HG02588 (cell line): ENCODE data around the gene NKD1.

Experiments
- ATAC-seq: cut with Tn5 transposase; IDR thresholded peaks from one replicate; pipeline ENCODE4 v1.9.1; 2021; ENCODE audit warnings: mild to moderate bottlenecking, moderate library complexity; ENCODE audit not compliant: unreplicated experiment

NKD1 gene

GRCh38 chr16:50685462-50686063 lies 137.4 kb downstream of the NKD1 start:
- no peak for ATAC-seq

- ATAC-seq, result no peak
Measured at GRCh38 chr16:50688083-50688482, 139.9 kb downstream of the NKD1 start.

GRCh38 chr16:50688867-50689266 lies 140.7 kb downstream of the NKD1 start:
- no peak for ATAC-seq

GRCh38 chr16:50690177-50690576 lies 142.0 kb downstream of the NKD1 start:
- ATAC-seq, result no peak

GRCh38 chr16:50692644-50692998 lies 144.4 kb downstream of the NKD1 start:
- ATAC-seq, result no peak

GRCh38 chr16:50692999-50693781 lies 145.0 kb downstream of the NKD1 start, which contains the start of gene NOD2:
TSS of gene NOD2 (plus strand) at chr16:50693606. CDS start at chr16:50699496, 5,890 bp downstream.
- ATAC-seq, result no peak

GRCh38 chr16:50694206-50694605 lies 146.0 kb downstream of the NKD1 start:
- ATAC-seq, result no peak

GRCh38 chr16:50695017-50696000 lies 147.1 kb downstream of the NKD1 start:
- no peak for ATAC-seq

- ATAC-seq, result no peak
Measured at GRCh38 chr16:50696126-50696525, 147.9 kb downstream of the NKD1 start.

- ATAC-seq, result peak; percentile 56
Measured at GRCh38 chr16:50696575-50697420, 148.6 kb downstream of the NKD1 start.

- no peak for ATAC-seq
Measured at GRCh38 chr16:50697421-50697715, 149.2 kb downstream of the NKD1 start.

GRCh38 chr16:50697881-50698767 lies 149.9 kb downstream of the NKD1 start:
- peak; percentile 41 for ATAC-seq
